ENCODE results near the gene CNTNAP2. TPM values are rescaled to one million over a fixed set of nuclear protein-coding genes. Genes with fewer than 3 reads are reported as not detected.

The CNTNAP2 gene
- total and polyA plus RNA-seq, 2 of the 8 experiments (the other 6 are each of a cell fraction or from before 2014, with no cell fraction given): 27.9 to 71.0 TPM

- TF ChIP-seq NANOG (IDR thresholded peaks at IDR 0.05; ENCODE audit: insufficient read depth, low read depth, low read length, poor library complexity, severe bottlenecking): peak; percentile 51
- no peak for TF ChIP-seq MAX (IDR thresholded peaks at IDR 0.05)
- no peak for TF ChIP-seq USF2 (IDR thresholded peaks at IDR 0.05; ENCODE audit: low read length)
- TF ChIP-seq GABPA (IDR thresholded peaks at IDR 0.05; ENCODE audit: borderline replicate concordance, insufficient read depth, low read length): no peak
- peak; percentile 17; the same call in 1 of the 2 replicates for TF ChIP-seq POU5F1 (IDR thresholded peaks at IDR 0.05; ENCODE audit: low read depth, low read length)
- TF ChIP-seq SP1 (IDR thresholded peaks at IDR 0.05; ENCODE audit: low read depth, low read length): no peak
- TF ChIP-seq NRF1 (IDR thresholded peaks at IDR 0.05; ENCODE audit: low read depth, low read length): no peak
- Histone ChIP-seq H3K9me3 (ENCODE audit: insufficient read depth in 2 of 2, low read depth in 1 of 2, low read length in 1 of 2) (no peaks in the 10 kb centered on the region), H4K8ac (ENCODE audit: extremely low read depth, insufficient read depth, low read length) (no peak overlapping the region), H3K23me2 (ENCODE audit: low read depth, low read length) (no peaks in the 10 kb centered on the region), H3K4me1 (replicated peaks in 1 of 4; ENCODE audit: control insufficient read depth in 3 of 4, insufficient read depth in 4 of 4, low read length in 3 of 4) (no peaks in the 10 kb centered on the region), H3K18ac (ENCODE audit: extremely low read depth, low read length) (no peak overlapping the region), H2BK15ac (ENCODE audit: low read length) (no peak overlapping the region), H4K91ac (replicated peaks; ENCODE audit: insufficient read length, low read length) (no peak overlapping the region), H3K79me2 (ENCODE audit: control insufficient read depth in 1 of 2, insufficient read depth in 2 of 2, low read length in 2 of 2) (no peaks in the 10 kb centered on the region), H4K20me1 (replicated peaks in 1 of 2; ENCODE audit: control insufficient read depth in 1 of 2, insufficient read depth in 2 of 2, low read length in 2 of 2) (no peaks in the 10 kb centered on the region), H3K4me2 (ENCODE audit: insufficient read depth in 1 of 2, low read depth in 2 of 2, low read length in 2 of 2) (peak overlapping the region in 1 of 2 experiments; percentile 14; a peak in 1 of 4 replicates), H3K27me3 (replicated peaks in 1 of 4; ENCODE audit: control insufficient read depth in 3 of 4, extremely low read depth in 1 of 4, insufficient read depth in 3 of 4, low read length in 3 of 4) (no peaks in the 10 kb centered on the region), H2BK20ac (ENCODE audit: low read length) (no peak overlapping the region), H3K23ac (ENCODE audit: insufficient read length) (no peak overlapping the region), H2AK5ac (ENCODE audit: low read depth, low read length) (no peak overlapping the region), H4K5ac (ENCODE audit: insufficient read length, low read depth, low read length) (no peak overlapping the region), H2BK12ac (ENCODE audit: low read depth, low read length) (no peak overlapping the region), H3K9ac (replicated peaks in 1 of 4; ENCODE audit: extremely low read depth in 1 of 4, low read depth in 3 of 4, low read length in 3 of 4) (no peak overlapping the region), H3K4me3 (ENCODE audit: extremely low read depth in 1 of 4, insufficient read depth in 2 of 4, low read depth in 3 of 4, low read length in 4 of 4) (no peak overlapping the region), H2BK5ac (ENCODE audit: low read depth, low read length) (no peak overlapping the region), H2BK120ac (replicated peaks; ENCODE audit: low read depth, low read length) (no peak overlapping the region), H3K4ac (replicated peaks; ENCODE audit: insufficient read length, low read depth, low read length) (no peak overlapping the region), H3K56ac (replicated peaks; ENCODE audit: insufficient read length, low read depth, low read length) (no peak overlapping the region), H3K27ac (ENCODE audit: low read depth, low read length) (no peak overlapping the region), H2AFZ (ENCODE audit: low read length) (no peak overlapping the region), H3K36me3 (ENCODE audit: control insufficient read depth in 2 of 4, insufficient read depth in 4 of 4, low read length in 3 of 4) (no peaks in the 10 kb centered on the region), H3K79me1 (ENCODE audit: low read depth, low read length) (no peaks in the 10 kb centered on the region), H3K14ac (ENCODE audit: insufficient read length) (no peak overlapping the region)
- POLR2A ChIA-PET (ENCODE audit: partially characterized antibody): no interaction called here
- no peak for DNase-seq (ENCODE audit: low read depth in 1 of 2, low spot score in 2 of 2)
- CTCF ChIA-PET (ENCODE audit: partially characterized antibody): no interaction called here
- no peak for FAIRE-seq
- WGBS, 2 experiments (ENCODE audit: extremely low coverage in 1 of 2, insufficient coverage in 1 of 2, insufficient read length in 1 of 2, insufficient replicate concordance in 2 of 2, low coverage in 1 of 2, low lambda C conversion rate in 2 of 2, missing lambda C conversion rate in 1 of 2): 41% methylated on average over 2 of the region's 2 CpGs; no CpG with 5 or more reads in 1 of the 2 experiments
These were observed 748.0 kb downstream of the CNTNAP2 start for GRCh38 chr7:146864644-146865043.
